IPS-20b (cell line): ENCODE measurements around the gene AVP.

Source experiments
- H3K27ac ChIP-seq: one replicate; pipeline ENCODE4 v1.5.1; 2013; ENCODE audit warnings: low read length
- H3K27me3 ChIP-seq: 2 replicates; pipeline ENCODE4 v1.6.1; 2013; ENCODE audit warnings: mild to moderate bottlenecking, low read length, inconsistent platforms; ENCODE audit not compliant: insufficient read depth
- H3K36me3 ChIP-seq: 2 replicates; pipeline ENCODE4 v1.6.1; 2013; ENCODE audit warnings: low read depth, mild to moderate bottlenecking, inconsistent platforms, low read length, moderate library complexity; ENCODE audit not compliant: insufficient read depth
- H3K4me1 ChIP-seq: 2 replicates; pipeline ENCODE4 v1.6.1; 2013; ENCODE audit warnings: mild to moderate bottlenecking, control low read depth, inconsistent platforms, low read length, moderate library complexity; ENCODE audit not compliant: insufficient read depth
- H3K4me3 ChIP-seq: 2 replicates; pipeline ENCODE4 v1.5.1; 2013; ENCODE audit warnings: mild to moderate bottlenecking, low read length, inconsistent platforms
- H3K9ac ChIP-seq: 2 replicates; pipeline ENCODE4 v1.6.1; 2013; ENCODE audit warnings: low read depth, mild to moderate bottlenecking, inconsistent platforms, low read length, moderate library complexity
- H3K9me3 ChIP-seq: 2 replicates; pipeline ENCODE4 v1.6.1; 2013; ENCODE audit warnings: mild to moderate bottlenecking, low read depth, low read length, inconsistent platforms; ENCODE audit not compliant: insufficient read depth

Gene AVP

DNA sequence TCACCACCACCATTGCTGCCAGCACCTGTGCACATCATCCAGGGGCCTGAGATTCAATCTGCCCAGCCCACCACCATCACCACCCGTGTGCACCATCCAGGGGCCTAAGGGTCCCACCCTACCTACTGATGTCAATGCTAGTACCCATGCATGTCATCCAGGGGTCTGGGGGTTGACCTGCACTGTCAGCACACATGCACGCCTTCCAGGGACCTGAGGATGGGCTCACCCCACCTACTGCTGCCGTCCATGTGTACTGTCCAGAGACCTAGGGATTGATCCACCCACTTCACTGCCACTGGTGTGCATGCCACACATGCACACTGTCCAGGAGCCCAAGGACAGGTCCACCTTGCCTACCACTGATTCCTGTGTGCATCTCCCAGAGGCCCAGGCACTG is 25.0 kb downstream of the AVP start:
- H3K4me3 ChIP-seq = no peak overlapping the region
- no peak overlapping the region for H3K27ac ChIP-seq
- H3K9me3 ChIP-seq = no peaks in the 10 kb centered on the region
- H3K4me1 ChIP-seq = no peaks in the 10 kb centered on the region
- no peaks in the 10 kb centered on the region for H3K27me3 ChIP-seq
- no peaks in the 10 kb centered on the region for H3K36me3 ChIP-seq
- no peak overlapping the region for H3K9ac ChIP-seq

GRCh38 chr20:3051385-3052019 is 33.0 kb downstream of the AVP start:
- no peak overlapping the region for H3K4me3 ChIP-seq
- H3K9me3 ChIP-seq = no peaks in the 10 kb centered on the region
- peaks cover 3% of the 10 kb centered on the region; the same call in 1 of the 2 replicates for H3K4me1 ChIP-seq
- no peak overlapping the region for H3K9ac ChIP-seq
- H3K27ac ChIP-seq = no peak overlapping the region
- peaks cover 32% of the 10 kb centered on the region for H3K36me3 ChIP-seq
- no peaks in the 10 kb centered on the region for H3K27me3 ChIP-seq

- Histone ChIP-seq H3K4me3 (no peak overlapping the region), H3K9ac (no peak overlapping the region; the same call in 1 of the 2 replicates), H3K9me3 (no peaks in the 10 kb centered on the region), H3K27ac (no peak overlapping the region), H3K27me3 (no peaks in the 10 kb centered on the region), H3K4me1 (peaks cover 8% of the 10 kb centered on the region), H3K36me3 (peaks cover 32% of the 10 kb centered on the region)
Observed at GRCh38 chr20:3047486-3048419, 36.8 kb downstream of the AVP start.

DNA sequence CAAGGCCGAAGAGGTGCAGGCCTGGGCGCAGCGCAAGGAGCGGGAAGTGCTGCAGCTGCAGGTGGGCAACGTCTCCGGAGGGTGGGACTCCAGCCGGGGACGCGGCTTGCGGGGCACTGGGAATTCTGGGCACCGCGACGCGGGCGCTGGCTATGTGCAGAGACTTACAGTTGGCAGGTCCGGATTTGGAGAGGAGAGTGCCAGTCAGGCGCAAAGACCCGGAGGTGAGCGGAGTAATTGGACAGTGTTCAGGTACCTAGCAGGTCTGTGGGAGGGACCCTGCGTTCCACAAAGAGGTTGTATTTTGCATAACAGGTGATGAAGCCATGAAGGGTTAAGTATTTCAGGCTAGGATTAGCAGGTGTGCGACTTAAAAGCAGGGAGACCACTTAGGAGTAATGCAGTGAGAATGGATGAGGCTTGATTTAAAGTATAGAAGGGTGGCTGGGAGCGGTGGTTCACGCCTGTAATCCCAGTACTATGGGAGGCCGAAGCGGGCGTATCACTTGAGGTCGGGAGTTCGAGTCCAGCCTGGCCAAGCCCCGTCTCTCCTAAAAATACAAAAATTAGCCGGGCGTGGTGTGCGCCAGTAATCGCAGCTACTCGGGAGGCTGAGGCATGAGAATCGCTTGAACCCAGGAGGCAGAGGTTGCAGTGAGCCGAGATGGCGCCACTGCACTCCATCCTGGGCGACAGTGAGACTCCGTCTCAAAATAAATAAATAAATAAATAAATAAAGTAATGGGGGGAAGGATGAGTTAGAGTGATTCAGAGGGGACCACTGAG is 37.7 kb downstream of the AVP start:
- H3K9me3 ChIP-seq = no peaks in the 10 kb centered on the region
- peak overlapping the region; percentile 87; the same call in 1 of the 2 replicates for H3K9ac ChIP-seq
- H3K27ac ChIP-seq = no peak overlapping the region
- peaks cover 15% of the 10 kb centered on the region for H3K4me1 ChIP-seq
- peaks cover 32% of the 10 kb centered on the region for H3K36me3 ChIP-seq
- peak overlapping the region; percentile 96 for H3K4me3 ChIP-seq
- no peaks in the 10 kb centered on the region for H3K27me3 ChIP-seq

GRCh38 chr20:3045816-3046676 is 38.5 kb downstream of the AVP start, which contains the start of gene MRPS26:
TSS of gene MRPS26 (plus strand) at chr20:3046052. CDS start at chr20:3046069, 17 bp downstream.
- peak within 1 kb of the TSS; percentile 74 for H3K27ac ChIP-seq
- H3K36me3 ChIP-seq = peaks cover 32% of the 10 kb centered on the region
- H3K4me3 ChIP-seq = peak within 1 kb of the TSS; percentile 96
- peaks cover 16% of the 10 kb centered on the region for H3K4me1 ChIP-seq
- peak within 1 kb of the TSS; percentile 87; the same call in 1 of the 2 replicates for H3K9ac ChIP-seq
- H3K9me3 ChIP-seq = no peaks in the 10 kb centered on the region
- no peaks in the 10 kb centered on the region for H3K27me3 ChIP-seq

- Histone ChIP-seq H3K27ac (peak overlapping the region; percentile 74), H3K36me3 (peaks cover 34% of the 10 kb centered on the region), H3K9ac (peak overlapping the region; percentile 87; the same call in 1 of the 2 replicates), H3K4me1 (peaks cover 16% of the 10 kb centered on the region), H3K9me3 (no peaks in the 10 kb centered on the region), H3K27me3 (no peaks in the 10 kb centered on the region), H3K4me3 (peak overlapping the region; percentile 96)
Observed at GRCh38 chr20:3045042-3045815, 39.3 kb downstream of the AVP start.

DNA sequence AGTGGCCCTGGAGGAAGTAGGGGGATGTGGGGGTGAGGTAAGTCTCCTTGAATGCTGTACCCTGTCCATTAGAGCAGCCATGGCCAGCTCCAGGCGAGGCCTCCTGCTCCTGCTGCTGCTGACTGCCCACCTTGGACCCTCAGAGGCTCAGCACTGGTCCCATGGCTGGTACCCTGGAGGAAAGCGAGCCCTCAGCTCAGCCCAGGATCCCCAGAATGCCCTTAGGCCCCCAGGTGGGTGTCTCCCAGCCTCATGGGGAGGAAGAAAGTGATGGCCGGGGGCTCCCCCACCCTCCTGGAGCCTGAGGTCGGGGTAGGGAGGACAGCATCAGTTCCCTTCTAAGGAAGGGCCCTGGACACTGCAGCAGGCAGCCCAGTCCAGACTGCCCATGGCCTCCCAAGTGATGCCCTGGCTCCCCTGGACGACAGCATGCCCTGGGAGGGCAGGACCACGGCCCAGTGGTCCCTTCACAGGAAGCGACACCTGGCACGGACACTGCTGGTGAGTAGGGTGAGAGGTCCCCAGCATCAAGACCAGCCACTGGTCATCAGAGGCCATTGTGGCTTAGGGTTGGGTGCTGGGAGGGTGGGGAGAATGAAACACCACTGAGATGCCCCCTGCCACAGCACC is 40.1 kb downstream of the AVP start:
- Histone ChIP-seq H3K27me3 (no peaks in the 10 kb centered on the region), H3K36me3 (peaks cover 34% of the 10 kb centered on the region), H3K4me1 (peaks cover 16% of the 10 kb centered on the region), H3K9ac (no peak overlapping the region), H3K27ac (no peak overlapping the region), H3K4me3 (no peak overlapping the region), H3K9me3 (no peaks in the 10 kb centered on the region)

- no peak within 1 kb of the TSS for H3K9ac ChIP-seq
- H3K4me1 ChIP-seq = peaks cover 16% of the 10 kb centered on the region
- H3K9me3 ChIP-seq = no peaks in the 10 kb centered on the region
- H3K4me3 ChIP-seq = no peak within 1 kb of the TSS
- H3K27me3 ChIP-seq = no peaks in the 10 kb centered on the region
- no peak within 1 kb of the TSS for H3K27ac ChIP-seq
- peaks cover 34% of the 10 kb centered on the region for H3K36me3 ChIP-seq
Observed at GRCh38 chr20:3043322-3043721, 41.2 kb downstream of the AVP start, which contains the start of gene GNRH2. TSS of gene GNRH2 (plus strand) at chr20:3043622. CDS start at chr20:3044415, 793 bp downstream.

DNA sequence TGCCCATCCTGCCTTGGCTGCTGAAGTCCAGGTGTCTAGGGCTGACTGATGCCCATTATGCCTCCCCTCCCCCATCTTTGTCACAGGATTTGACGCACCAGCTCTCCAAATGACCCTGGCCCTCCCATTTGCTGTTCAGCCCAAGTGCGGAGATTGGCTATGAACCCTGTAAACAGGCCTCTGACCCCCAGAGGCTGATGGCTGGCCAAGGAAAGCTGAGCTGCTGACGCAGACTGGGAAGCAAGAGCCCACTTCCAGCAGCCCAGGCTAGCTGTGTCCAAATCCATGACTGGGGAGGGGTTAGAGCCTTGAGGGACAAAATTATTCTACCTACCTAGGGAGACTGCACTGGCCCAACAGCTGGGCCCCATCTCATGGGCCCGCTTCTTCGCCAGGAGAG is 41.9 kb downstream of the AVP start:
- Histone ChIP-seq H3K9ac (no peak overlapping the region), H3K4me1 (peaks cover 16% of the 10 kb centered on the region), H3K27ac (no peak overlapping the region), H3K36me3 (peaks cover 34% of the 10 kb centered on the region), H3K9me3 (no peaks in the 10 kb centered on the region), H3K27me3 (no peaks in the 10 kb centered on the region), H3K4me3 (no peak overlapping the region)
